HG03575 (cell line): ENCODE measurements around the gene CIITA.
"Not testable (repeated sequence)": the region's sequence is repeated elsewhere in the genome, so short reads cannot be mapped to it uniquely, and the experiment has no call there.

ENCODE experiments used
- ATAC-seq: cut with Tn5 transposase; IDR thresholded peaks from one replicate; pipeline ENCODE4 v1.9.1; 2021; ENCODE audit not compliant: unreplicated experiment, insufficient number of reproducible peaks, low FRiP score; ENCODE audit errors: extremely low read depth

The CIITA gene

GRCh38 chr16:10876799-10877341 lies at the start of gene CIITA:
Gene CIITA, plus strand, starts transcription at chr16:10877202. Its CDS starts 129 bp downstream, at chr16:10877331.
- peak; percentile 50 for ATAC-seq

- ATAC-seq, result no peak
Measured at GRCh38 chr16:10827691-10828341, 49.2 kb upstream of the CIITA start.

- ATAC-seq, result no peak
Measured at GRCh38 chr16:10828851-10829366, 48.1 kb upstream of the CIITA start.

GRCh38 chr16:10829390-10830098 lies 47.5 kb upstream of the CIITA start:
- ATAC-seq, result not testable (repeated sequence)

GRCh38 chr16:10830240-10830639 lies 46.8 kb upstream of the CIITA start:
- not testable (repeated sequence) for ATAC-seq

GRCh38 chr16:10831894-10832886 lies 44.8 kb upstream of the CIITA start:
- ATAC-seq, result no peak

GRCh38 chr16:10833271-10833670 lies 43.7 kb upstream of the CIITA start:
- no peak for ATAC-seq

- ATAC-seq, result no peak
Measured at GRCh38 chr16:10834130-10834529, 42.9 kb upstream of the CIITA start.

- no peak for ATAC-seq
Measured at GRCh38 chr16:10834766-10835165, 42.2 kb upstream of the CIITA start.

- ATAC-seq, result no peak
Measured at GRCh38 chr16:10835281-10835931, 41.6 kb upstream of the CIITA start.

- no peak for ATAC-seq
Measured at GRCh38 chr16:10836174-10836853, 40.7 kb upstream of the CIITA start.

GRCh38 chr16:10838621-10839278 lies 38.3 kb upstream of the CIITA start:
- ATAC-seq, result no peak

- no peak for ATAC-seq
Measured at GRCh38 chr16:10839279-10839666, 37.7 kb upstream of the CIITA start.

- no peak for ATAC-seq
Measured at GRCh38 chr16:10840703-10841102, 36.3 kb upstream of the CIITA start.

GRCh38 chr16:10846213-10846998 lies 30.6 kb upstream of the CIITA start:
- no peak for ATAC-seq

- no peak for ATAC-seq
Measured at GRCh38 chr16:10847176-10847575, 29.8 kb upstream of the CIITA start.
